ENCODE results near the gene LRRC52.
"Not testable (repeated sequence)": the region's sequence is repeated elsewhere in the genome, so short reads cannot be mapped to it uniquely, and the experiment has no call there.

The LRRC52 gene

DNA sequence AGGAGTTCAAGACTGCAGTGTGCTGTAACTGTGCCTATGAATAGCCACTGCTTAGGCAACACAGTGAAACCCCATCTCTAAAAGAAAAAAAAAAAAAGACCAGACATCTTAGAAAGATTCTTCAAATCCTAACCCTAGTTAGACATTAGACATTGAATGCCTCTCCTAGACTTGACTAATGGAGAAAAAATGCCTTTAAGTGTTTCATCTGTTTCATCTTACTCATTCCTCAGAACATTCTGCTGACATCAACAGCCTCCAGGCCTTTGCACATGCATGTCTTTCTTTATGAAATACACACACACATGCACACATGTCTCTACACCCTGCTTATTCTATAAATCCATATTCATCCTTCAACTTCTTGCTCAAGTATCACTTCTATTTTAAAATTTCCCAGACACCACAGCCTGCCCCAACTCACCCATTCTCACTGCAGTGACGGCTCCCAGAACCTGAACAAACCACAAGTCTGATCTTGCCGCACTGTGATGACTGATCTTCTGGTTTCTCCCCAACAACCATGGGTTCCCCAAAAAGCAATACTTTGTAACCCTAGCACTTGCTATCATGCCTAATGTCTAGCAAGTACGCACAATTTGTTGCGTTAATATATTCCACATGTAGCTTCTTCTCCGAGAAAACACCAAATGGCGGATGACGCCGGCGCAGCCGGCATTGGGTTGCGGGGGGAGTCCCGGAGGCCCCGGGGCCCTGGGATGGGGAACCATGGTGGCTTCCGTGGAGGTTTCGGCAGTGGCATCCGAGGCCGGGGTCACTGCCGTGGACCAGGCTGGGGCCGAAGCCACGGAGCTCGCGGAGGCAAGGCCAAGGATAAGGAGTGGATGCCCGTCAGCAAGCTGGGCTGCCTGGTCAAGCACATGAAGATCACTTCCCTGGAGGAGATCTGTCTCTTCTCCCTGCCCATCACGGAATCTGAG, 37.4 kb downstream of the LRRC52 start:
- H3K4me3 ChIP-seq (ENCODE audit: low read depth, low read length) = no peak overlapping the region

GRCh38 chr1:165581926-165582325, 38.1 kb downstream of the LRRC52 start:
- H3K4me3 ChIP-seq (ENCODE audit: low read depth, low read length) = no peak overlapping the region

DNA sequence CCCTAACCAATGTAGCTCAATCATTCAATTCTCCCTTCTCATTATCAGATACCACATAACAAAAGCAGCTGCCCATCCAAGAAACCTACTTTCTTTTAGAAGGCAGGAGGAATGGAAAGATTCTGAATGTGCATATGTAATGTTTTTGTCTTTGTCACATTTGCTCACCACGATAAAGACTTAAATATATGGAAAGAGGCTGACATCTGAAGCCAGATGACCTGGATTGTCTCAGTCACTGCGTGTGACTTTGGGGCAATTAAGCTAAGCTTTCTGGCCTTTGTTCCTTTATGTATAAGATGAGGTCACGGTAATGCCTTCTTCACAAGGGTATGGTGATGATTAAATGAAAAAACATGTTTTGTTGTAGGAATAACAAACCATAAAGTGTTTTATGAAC, 42.6 kb downstream of the LRRC52 start:
- no peak overlapping the region for H3K4me3 ChIP-seq (ENCODE audit: low read depth, low read length)

DNA sequence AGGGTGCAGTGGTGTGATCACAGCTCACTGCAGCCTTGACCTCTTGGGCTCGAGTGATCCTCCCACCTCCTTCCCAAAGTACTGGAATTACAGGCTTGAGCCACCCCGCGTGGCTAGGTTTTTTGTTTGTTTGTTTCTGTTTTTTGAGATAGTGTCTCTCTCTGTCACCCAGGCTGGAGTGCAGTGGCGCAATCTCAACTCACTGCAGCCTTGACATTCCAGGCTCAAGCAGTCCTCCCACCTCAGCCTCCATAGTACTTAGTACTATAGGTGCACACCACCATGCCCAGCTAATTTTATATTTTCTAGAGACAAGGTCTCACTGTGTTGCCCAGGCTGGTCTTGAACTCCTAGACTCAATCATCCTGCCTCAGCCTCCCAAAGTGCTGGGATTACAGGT, 47.6 kb downstream of the LRRC52 start:
- H3K4me3 ChIP-seq (ENCODE audit: low read depth, low read length) = not testable (repeated sequence)

DNA sequence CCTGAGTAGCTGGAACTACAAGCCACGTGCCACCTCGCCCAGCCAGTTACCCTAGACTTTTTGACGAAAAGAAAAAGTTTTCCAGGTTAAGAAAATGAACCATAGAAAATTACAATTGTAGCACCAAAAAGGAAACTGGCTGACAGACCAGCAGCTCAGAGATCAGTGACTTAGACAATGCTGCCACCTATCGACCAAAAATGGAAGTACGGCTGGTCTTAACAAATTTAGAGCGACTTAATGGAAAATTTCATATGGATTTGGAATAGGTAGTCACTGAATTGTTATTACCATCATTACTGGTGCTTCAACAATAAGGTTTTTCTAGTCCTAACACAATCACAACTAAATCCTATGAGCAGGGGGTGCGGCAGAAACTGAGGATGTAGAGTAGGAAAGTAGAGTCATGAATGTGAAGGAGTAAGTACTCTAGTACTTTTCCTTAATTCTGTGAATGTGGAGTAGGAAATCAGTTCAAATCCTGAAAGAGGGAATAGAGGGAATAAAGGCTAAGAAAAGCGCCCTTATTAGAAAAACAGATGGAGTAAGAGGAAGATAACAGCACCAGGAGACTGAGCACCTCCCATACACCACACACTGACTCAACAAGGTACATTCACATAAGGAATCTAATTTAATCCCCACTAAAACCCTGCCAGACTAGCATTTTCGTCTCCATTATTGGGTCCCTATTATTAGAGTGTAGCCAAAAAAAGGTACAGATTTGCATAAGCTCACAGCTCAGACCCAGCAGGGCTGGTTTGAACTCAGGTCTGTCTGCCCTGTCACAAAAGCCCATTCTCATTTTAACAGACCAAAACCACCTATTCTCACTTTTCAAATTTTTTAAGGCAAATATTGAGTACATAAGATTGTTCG, 49.4 kb downstream of the LRRC52 start:
- H3K4me3 ChIP-seq (ENCODE audit: low read depth, low read length) = no peak overlapping the region

DNA sequence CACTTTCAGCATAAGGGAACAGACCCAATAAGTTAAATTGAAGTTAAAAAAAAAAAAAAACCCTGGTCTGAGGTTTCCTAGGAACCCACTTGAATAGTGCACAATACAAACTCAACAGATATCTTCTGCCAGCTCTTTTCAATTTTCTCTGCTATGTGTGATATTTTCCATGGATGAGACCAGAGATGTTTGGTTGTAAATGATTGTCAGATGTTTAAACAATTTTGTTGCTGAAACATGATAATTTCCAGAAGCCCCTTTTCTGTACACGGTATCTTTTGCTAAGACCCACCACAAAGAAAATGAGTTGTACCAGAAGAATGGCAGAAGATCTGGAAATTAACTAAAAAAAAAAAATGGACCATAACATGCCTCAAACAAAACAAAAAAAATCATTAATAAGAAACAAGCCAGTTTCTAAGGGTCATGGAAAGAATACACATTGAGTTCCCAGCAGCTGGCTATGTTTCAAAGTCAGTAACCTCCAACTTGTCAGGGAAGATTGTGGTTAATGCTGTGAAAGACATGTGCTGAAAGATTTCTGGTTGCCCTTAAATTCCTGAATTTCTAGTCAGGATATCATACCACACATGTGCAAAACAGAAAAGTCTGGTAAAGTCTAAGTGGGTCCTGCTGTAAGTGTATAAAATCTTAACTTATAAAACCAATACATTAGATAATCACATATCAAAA, 51.6 kb downstream of the LRRC52 start:
- no peak overlapping the region for H3K4me3 ChIP-seq (ENCODE audit: low read depth, low read length)

- H3K4me3 ChIP-seq (ENCODE audit: low read depth, low read length) = peak overlapping the region; percentile 68
Observed at GRCh38 chr1:165597883-165598675, 54.3 kb downstream of the LRRC52 start.

- peak overlapping the region; percentile 68 for H3K4me3 ChIP-seq (ENCODE audit: low read depth, low read length)
Observed at GRCh38 chr1:165598676-165599059, 54.9 kb downstream of the LRRC52 start.

DNA sequence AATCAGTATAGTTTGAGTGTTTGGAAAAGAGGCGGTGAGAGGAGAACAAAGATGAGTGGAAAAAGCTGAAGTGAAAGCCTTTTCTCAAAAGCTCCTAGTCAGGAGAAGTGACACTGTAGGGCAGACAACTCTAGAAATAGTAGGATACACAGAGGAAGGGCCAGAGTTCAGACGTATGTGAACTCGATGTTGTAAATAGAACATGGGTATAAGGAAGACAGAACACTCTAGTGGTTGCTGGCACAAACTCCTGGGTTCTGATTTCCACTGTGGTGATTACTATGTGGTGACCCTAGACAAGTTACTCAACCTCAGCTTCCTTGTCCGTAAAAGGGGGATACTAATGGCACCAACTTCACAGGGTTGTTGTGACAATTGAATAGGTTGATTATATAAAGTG, 57.0 kb downstream of the LRRC52 start:
- H3K4me3 ChIP-seq (ENCODE audit: low read depth, low read length) = no peak overlapping the region

- H3K4me3 ChIP-seq (ENCODE audit: low read depth, low read length) = no peak overlapping the region
Observed at GRCh38 chr1:165603810-165604209, 60.0 kb downstream of the LRRC52 start.

- no peak overlapping the region for H3K4me3 ChIP-seq (ENCODE audit: low read depth, low read length)
Observed at GRCh38 chr1:165605246-165605645, 61.4 kb downstream of the LRRC52 start.

- not testable (repeated sequence) for H3K4me3 ChIP-seq (ENCODE audit: low read depth, low read length)
Observed at GRCh38 chr1:165606676-165607075, 62.9 kb downstream of the LRRC52 start.

- no peak overlapping the region for H3K4me3 ChIP-seq (ENCODE audit: low read depth, low read length)
Observed at GRCh38 chr1:165610866-165611265, 67.1 kb downstream of the LRRC52 start.

DNA sequence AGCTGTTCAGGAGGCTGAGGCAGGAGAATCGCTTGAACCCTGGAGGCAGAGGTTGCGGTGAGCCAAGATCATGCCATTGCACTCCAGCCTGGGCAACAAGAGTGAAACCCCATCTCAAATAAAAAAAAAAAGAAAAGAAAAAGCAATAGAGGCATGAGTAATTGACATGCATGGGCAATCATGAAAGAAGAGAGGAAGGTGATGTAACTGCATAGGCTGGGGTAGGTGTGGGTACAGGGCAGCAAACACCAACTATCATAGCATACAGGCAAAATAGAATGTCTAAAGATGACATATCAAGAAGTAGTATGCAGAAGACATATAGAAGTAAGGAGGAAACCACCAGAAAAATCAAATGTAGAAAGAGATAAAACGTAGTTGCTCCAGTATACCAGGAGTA, 68.3 kb downstream of the LRRC52 start:
- H3K4me3 ChIP-seq (ENCODE audit: low read depth, low read length) = no peak overlapping the region

Data from iPS-11a (cell line).